ENCODE data around the gene CDC73. TPM values are rescaled to one million over a fixed set of nuclear protein-coding genes. Genes with fewer than 3 reads are reported as not detected.

The CDC73 gene
- total and polyA plus RNA-seq, 2 of the 13 experiments (the other 11 are each of a cell fraction or from before 2014, with no cell fraction given) = 20.2 to 26.3 TPM

GRCh38 chr1:193087893-193088292 lies 33.9 kb upstream of the CDC73 start:
- no peak overlapping the region for H3K4me3 ChIP-seq (replicated peaks in 1 of 3; ENCODE audit: insufficient read depth in 1 of 3, low read depth in 2 of 3, low read length in 3 of 3)
- no peaks in the 10 kb centered on the region for H3K4me1 ChIP-seq (ENCODE audit: insufficient read depth, low read length)
- ATAC-seq (no peak), DNase-seq (ENCODE audit: low spot score) (no peak), FAIRE-seq (no peak)
- peaks cover 2 to 31% of the 10 kb centered on the region in 2 experiments; a peak in 3 of 5 replicates for H3K36me3 ChIP-seq (replicated peaks in 1 of 2; ENCODE audit: control insufficient read depth in 1 of 2, insufficient read depth in 2 of 2, low read length in 2 of 2)
- ChIA-PET CTCF (ENCODE audit: low intra/inter-chr PET ratio, low total read pairs) (no interaction called here), POLR2A (no interaction called here)
- no peak overlapping the region for H3K9ac ChIP-seq (ENCODE audit: insufficient read depth, low read depth, low read length)
- H3K27ac ChIP-seq (ENCODE audit: extremely low read length, insufficient read depth, low read length) = no peak overlapping the region
- no peaks in the 10 kb centered on the region for H3K27me3 ChIP-seq (ENCODE audit: control insufficient read depth in 1 of 2, insufficient read depth in 2 of 2, low read length in 2 of 2)
- in situ Hi-C loops (cut with HindIII; ENCODE audit: extremely low pct_ligation_motif_present, low pct_unique_long_range_greater_than_20kb) = no loop called here
- intact Hi-C loops (cut with micrococcal nuclease; ENCODE audit: unreplicated experiment) = no loop called here
- 66% methylated on average over 3 of the region's 3 CpGs for WGBS (ENCODE audit: low lambda C conversion rate)
- TF ChIP-seq STAT5B (CRISPR knock-in tag; IDR thresholded peaks at IDR 0.05) (no peak), RNF219 (CRISPR knock-in tag; IDR thresholded peaks at IDR 0.05) (no peak), TCF7L2 (IDR thresholded peaks at IDR 0.05; ENCODE audit: low read depth, low read length) (no peak), HNRNPH1 (optimal IDR thresholded peaks at IDR 0.05; ENCODE audit: low read depth, low read length) (no peak), PCBP2 (optimal IDR thresholded peaks at IDR 0.05; ENCODE audit: low read depth, low read length, poor library complexity, severe bottlenecking) (no peak), GPN1 (CRISPR knock-in tag; IDR thresholded peaks at IDR 0.05; ENCODE audit: borderline replicate concordance) (no peak), KLF9 (CRISPR knock-in tag; IDR thresholded peaks at IDR 0.05; ENCODE audit: low read depth) (no peak), RAD51 (IDR thresholded peaks at IDR 0.05; ENCODE audit: borderline replicate concordance) (no peak), ATM (IDR thresholded peaks at IDR 0.05; ENCODE audit: borderline replicate concordance) (no peak), RBM39 (IDR thresholded peaks at IDR 0.05; ENCODE audit: low read depth, low read length, poor library complexity, severe bottlenecking) (no peak), PAF1 (CRISPR knock-in tag; IDR thresholded peaks at IDR 0.05) (no peak), GTF3A (CRISPR knock-in tag; conservative IDR thresholded peaks at IDR 0.05) (no peak), FOXA1 (IDR thresholded peaks at IDR 0.05) (no peak), FOXA1 (CRISPR knock-in tag; IDR thresholded peaks at IDR 0.05) (no peak), KLF13 (CRISPR knock-in tag; IDR thresholded peaks at IDR 0.05) (no peak), ZNF274 (CRISPR knock-in tag; IDR thresholded peaks at IDR 0.05) (no peak), ZEB1 (IDR thresholded peaks at IDR 0.05; ENCODE audit: insufficient replicate concordance, low read depth) (no peak), FOXO1 (CRISPR knock-in tag; IDR thresholded peaks at IDR 0.05) (no peak)
- no peak overlapping the region for H3K4me2 ChIP-seq (ENCODE audit: low read depth, low read length)
- no TSS peak for BruUV-seq (replicated peaks)
- H3K9me3 ChIP-seq (ENCODE audit: low read length) = no peaks in the 10 kb centered on the region
- H2AFZ ChIP-seq (ENCODE audit: low read length) = no peak overlapping the region
- no peaks in the 10 kb centered on the region for H4K20me1 ChIP-seq (ENCODE audit: insufficient read depth, low read length)
- H3K79me2 ChIP-seq (ENCODE audit: insufficient read depth, low read length) = no peaks in the 10 kb centered on the region

All from HepG2 (cell line).